RPMI8226 (cell line): ENCODE measurements around the gene C19orf33.

Experiments used
- DNase-seq: peaks from one replicate; pipeline ENCODE4 v3.0.0-alpha.2; 2015

Gene C19orf33

DNA sequence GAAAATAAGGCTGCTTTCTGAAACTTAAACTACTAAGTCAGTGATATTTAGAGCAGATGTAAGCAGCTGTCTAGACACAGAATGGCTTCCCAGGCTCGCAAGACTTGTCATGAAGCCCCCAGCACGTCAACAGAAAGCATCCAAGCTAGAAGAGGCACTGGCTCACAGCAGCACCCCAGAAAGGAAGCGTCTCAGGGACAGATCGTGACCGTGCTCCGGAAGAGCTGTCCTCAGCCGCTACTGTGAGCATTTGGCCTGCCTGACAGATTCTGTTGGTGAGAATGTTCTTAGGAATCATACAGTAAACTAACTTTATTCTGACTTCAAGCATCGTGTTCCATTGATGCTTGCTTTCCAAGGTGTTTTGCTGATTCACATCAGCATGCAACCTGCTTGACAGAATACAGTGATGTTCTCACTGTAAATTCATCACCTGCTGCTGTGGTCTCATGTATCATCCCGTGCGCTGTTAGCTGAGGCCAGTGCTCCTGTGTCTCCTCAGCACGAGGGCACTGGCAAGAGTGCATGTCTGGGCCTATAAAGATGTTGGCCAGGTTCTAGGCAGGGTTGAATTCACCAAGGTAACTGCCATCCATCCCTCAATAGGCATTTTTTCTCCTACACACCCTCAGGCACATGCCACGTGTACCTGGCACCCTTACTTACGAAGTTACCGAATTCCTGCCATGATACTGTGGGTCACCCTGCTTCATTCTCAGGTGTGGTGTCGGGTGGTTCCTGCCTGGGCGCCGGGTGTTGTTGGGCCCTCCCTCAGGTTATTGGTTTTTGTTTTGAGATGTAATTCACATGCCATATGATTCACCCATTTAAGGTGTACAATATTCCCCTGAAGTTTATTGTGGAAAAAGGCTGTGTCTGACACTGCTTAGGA lies 23.8 kb upstream of the C19orf33 start:
- no peak for DNase-seq

DNA sequence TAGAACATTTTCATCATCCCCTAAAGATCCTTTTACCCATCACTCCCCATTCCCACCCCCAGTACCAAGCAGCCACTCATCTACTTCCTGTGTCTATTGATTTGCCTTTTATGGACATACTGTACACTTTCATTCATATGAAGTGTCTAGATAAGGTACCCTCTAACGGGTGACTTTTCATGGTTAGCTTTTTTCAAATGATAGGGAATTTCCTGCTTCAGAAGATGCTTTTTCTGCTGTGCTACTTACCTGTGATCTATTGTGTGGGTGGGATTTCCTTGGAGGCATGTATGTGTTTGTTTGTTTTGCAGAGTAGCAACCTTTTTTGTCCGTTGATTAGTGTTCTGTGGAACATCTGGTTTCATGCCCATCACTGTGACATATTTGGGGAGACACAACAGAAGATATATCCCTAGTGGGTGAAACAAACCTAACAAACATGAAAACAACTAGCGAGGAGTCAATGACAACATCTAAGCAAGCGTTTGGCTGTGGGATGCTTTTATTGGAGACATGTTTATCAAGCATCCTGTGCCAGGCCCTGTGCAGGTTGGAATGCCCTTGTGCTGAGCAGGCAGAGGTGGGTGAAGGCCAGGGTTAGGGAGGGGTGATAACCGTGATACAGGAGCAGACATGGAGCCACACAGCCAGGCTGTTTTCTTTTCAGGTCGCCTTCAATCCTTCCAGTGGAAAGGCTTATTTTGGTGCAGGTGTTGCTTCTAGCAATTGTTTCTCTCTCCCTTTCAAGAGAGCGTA lies 22.1 kb upstream of the C19orf33 start:
- DNase-seq = no peak

DNA sequence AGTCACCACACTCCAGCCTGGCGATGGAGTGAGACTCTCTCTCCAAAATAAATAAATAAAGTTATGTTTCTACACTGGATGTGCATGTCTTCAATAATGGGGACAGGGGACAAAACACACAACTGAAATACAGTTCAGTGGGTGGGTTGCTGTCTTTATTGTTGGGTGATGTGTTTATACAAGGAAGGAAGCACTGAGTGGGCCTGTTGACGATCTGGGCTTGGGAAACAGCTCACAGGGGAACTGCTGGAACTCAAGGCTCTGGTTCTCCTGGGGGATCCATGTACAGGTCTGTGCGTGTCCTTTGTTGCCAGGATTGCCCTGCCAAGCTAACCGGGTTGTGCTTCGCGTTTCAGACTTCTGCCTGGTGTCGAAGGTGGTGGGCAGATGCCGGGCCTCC lies 20.8 kb upstream of the C19orf33 start:
- DNase-seq = no peak

DNA sequence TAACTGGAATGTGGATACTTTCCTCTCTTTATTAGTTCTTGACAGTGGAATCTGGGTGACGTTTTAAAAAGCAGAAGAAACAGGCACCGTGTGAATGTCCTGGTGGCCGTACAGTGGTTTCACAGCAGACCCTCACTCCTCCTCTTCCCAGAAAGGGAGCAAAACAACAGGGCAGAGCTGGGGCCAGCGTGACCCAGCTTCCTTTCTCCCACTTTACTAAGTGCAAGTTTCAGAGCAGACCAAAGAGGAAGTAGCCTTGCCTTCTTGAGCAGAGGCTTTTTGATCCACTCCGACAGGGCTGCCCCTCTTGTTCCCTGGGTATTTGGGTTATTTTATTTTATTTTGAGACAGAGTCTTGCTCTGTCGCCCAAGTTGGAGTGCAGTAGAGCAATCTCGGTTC lies 19.6 kb upstream of the C19orf33 start:
- DNase-seq = no peak

DNA sequence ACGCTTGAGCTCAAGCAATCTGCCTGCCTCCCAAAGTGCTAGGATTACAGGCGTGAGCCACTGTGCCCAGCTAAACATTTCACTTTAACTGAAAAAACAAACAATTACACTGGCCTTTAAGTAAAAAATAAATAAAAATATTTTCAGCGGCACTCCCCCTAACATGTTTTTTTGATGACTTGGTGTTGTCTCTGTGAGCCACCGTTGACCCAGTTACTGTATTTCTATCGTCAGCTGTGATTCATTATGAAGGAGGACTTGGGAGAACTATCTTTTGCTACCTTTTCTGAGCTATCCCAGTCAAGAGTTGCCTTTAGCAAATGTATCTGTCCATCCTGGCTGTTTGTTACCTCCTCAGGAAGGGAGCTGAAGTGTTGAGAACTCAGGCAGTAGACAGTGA lies 18.5 kb upstream of the C19orf33 start:
- DNase-seq = no peak

DNA sequence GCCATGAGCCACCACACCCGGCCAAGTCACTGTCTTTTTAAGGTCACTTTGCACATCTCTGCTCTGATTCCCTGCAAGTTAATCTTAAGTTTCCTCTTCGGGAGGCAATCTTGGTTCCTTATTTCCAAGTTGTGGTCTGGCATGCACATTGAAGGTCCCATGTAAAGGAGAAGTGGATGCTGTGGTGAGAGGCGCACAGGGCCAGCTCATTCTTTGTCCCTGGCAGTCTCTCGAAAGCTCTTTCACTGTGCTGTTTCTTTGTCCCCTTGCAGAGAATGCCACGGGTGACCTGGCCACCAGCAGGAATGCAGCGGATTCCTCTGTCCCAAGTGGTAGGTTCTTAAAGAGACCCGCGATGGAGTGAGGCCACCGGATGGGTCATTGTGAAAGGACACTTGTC lies 16.4 kb upstream of the C19orf33 start:
- DNase-seq = no peak

DNA sequence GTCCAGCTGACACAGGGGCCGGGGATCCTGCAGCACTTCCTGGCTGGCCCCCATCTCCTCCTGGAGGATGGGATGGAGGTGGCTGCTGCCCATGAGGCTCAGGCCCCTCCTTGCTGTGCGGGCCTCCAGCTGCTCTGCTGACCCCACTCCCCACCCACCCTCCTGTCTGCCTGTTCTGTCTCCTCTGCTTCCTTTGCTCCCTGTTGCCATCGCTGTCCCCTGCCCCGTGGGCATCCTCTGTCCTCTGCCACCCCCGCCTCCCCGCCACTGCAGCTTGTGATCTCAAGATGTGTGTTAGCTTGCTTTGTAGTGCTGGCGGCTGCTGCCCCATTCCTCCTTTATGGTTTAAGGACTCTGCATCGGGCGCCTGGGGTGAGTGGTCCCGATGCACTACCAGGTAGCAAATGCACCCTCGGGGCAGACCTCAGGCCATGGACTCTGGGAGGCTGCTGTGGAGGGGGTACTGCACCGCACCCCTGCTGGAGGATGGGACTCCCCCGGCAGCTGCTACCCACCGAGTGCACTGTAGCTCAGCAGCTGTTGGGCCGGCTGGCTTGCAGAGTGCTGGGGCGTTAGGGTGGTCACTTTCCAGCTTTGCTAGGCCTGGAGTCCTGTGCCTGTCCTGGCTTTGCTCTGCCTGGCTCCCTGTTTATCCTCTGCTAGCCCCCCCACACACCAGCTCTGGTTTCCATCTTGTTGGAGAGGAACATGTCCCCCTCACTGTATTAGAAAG lies 15.8 kb upstream of the C19orf33 start:
- no peak for DNase-seq

DNA sequence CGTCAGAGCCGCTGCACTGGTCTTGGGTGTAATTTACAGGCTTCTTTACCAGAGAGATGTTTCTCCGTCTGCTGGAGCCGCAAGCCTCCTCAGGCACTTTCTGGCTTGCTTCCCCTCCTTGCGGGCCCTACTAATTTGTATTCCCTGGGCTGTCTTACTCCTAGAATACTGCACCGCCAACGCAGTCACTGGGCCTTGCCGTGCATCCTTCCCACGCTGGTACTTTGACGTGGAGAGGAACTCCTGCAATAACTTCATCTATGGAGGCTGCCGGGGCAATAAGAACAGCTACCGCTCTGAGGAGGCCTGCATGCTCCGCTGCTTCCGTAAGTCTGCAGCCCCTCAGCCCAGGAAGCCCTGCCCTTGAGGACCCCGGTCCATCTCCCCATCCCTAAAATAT lies 14.1 kb upstream of the C19orf33 start:
- no peak for DNase-seq

DNA sequence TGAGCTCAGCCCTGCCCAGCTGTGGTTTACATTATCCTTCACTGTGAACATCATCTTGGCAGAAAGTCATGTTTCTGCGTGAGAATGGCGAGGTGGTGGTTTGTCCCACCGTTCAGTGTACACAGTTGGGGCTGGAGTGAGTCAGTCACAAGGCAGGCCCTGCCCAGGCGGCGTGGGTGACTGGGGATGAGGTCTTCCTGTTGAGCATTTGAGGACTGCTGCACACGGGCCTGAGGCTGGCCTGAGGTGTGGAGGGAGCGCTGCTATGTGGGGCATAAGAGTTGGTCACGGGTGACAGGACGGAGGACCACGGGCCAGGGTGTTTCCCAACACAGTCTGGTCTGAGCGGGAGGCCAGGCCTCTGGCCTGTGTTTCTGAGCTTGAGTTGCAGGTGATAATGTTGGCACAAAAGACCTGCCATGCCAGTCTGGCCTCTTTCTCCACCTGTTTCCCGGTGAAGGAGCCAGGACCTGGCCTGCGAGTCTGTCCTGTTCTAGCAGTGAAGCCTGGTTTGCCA lies 13.4 kb upstream of the C19orf33 start:
- DNase-seq = no peak

DNA sequence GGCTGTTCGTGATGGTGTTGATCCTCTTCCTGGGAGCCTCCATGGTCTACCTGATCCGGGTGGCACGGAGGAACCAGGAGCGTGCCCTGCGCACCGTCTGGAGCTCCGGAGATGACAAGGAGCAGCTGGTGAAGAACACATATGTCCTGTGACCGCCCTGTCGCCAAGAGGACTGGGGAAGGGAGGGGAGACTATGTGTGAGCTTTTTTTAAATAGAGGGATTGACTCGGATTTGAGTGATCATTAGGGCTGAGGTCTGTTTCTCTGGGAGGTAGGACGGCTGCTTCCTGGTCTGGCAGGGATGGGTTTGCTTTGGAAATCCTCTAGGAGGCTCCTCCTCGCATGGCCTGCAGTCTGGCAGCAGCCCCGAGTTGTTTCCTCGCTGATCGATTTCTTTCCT lies 12.2 kb upstream of the C19orf33 start:
- no peak for DNase-seq

DNA sequence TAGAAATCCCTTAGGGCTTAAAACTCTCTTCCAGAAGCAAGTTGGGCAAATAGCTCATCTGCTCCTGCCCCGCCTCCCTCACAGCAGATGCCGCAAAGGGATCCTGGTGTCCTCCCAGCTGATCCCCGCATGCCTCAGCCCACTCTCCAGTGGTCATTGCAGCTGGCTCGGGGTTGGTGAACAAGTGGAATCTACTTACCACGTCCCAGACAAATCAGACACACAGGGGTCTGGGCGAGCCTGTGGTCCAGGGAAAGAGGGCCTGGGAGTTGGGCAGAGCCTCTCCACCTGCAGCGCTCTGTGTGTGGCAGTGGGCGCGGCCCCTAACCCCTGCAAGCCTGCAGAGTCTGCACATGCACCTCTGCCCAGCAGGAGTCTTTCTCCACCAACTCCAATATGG lies 10.8 kb upstream of the C19orf33 start:
- no peak for DNase-seq

DNA sequence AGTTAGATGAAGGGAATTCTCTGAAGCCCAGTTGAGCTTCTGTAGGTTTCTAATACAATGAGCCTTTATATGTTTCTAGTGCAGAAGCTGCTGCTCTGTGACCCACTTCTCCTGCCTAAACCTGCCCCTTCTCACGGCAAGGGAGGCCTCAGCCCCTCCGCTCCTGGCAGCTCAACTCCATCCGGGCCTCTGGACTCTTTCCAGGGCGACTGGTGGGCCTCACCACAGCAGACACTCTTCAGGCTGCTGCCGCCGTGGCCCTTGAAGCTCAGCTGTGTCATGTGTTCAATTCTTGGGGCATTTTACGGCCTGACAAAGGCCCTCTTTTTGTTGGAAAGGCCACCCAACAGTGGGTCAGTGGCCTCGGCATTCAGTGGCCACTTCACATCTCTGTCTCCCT lies 10.0 kb upstream of the C19orf33 start:
- DNase-seq = no peak

DNA sequence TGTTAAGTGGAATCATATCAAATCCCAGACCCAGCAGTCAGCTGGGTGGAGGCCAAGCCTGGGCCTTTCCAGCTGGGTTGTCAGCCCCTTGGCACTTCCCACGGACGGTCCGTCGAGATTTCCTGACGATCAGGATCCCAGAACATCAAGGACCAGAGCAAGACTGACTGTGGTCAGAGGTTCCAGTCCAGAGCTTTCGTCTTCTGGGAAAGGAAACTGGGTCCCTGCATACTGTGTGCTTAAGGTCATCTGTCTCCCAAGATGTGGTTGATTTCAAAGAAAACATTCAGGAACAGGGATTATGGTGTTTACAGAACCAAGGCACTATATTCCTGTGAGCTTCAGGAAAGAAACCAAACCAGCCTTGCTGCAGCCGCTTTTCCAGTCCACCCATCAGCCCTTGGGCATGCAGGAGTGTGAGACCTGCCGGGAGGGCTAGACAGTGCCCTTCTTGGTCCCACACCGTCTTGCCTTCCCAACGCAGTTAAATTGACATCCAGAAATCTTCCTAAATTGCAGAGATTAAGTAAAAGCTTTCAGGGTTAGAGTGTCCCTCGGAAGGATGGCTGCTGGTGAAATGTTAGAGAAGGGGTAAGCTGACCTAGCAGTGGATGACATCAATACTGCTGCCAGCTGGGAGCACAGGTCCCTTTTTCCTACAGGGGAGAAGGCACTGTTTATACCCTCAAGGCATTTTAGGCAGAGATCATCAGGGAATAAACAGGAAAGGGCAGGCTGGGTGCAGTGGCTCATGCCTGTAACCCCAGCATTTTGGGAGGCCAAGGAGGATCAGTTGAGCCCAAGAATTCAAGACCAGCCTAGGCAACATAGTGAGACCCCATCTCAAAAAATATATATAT lies 5.0 kb upstream of the C19orf33 start:
- DNase-seq = no peak

DNA sequence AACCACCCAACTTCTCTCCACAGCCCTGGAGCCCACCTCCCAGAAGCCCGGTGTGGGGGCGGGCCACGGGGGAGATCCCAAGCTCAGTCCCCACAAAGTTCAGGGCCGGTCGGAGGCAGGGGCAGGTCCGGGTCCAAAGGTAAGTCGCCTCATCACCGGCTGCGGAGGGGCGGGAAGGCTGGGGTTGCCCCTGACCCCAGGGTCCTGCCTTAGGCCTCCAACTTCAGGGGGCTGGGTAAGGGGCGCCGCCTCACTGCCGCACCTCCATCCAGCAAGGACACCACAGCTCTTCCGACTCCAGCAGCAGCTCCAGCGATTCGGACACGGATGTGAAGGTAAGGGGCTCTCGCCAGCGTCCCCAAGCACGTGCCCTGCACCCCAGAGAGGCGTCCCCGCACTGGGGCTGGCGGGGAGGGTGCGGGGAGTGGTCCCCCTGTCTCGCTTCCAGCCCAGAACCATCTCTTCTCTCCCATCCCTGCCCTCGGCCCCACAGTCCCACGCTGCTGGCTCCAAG lies 358 bp downstream of the C19orf33 start:
- no peak for DNase-seq

DNA sequence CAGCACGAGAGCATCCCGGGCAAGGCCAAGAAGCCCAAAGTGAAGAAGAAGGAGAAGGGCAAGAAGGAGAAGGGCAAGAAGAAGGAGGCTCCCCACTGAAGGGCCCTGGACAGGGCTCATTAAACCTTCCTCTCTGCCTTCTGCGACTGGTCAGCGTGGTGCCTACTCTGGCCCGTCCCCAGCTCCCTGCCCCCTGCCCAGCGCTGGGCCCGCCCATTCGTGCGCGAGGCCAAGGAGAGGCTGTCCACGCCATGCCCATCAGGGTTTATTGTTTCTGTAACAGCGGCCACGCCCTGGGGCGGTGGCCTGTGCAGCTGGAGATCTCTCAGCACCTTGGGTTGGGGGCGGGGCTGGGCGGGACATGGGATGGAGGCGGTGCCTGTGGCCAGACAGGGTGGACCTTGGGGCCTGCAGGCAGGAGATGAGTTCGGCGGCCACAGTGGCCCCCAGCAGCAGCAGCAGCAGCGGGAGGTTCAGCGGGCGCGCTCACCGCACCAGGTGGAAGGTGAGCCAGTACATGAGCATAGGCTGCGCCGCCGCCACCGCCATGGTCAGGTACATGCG lies 897 bp downstream of the C19orf33 start:
- DNase-seq = peak; percentile 7

DNA sequence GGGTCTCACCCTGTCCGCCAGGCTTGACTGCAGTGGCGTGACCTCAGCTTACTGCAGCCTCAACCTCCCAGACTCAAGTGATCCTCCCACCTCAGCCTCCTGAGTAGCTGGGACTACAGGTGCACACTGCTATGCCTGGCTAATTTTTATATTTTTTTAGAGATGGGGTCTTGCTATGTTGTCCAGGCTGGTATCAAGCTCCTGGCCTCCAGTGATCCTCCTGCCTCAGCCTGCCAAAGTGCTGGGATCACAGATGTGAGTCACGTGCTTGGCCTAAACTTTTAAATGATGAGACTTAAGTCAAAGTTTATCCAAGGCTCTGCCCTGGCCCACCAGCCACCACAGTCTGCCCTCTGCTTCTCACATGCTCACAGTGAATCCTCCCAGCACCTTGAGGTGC lies 2.2 kb downstream of the C19orf33 start:
- DNase-seq = no peak

DNA sequence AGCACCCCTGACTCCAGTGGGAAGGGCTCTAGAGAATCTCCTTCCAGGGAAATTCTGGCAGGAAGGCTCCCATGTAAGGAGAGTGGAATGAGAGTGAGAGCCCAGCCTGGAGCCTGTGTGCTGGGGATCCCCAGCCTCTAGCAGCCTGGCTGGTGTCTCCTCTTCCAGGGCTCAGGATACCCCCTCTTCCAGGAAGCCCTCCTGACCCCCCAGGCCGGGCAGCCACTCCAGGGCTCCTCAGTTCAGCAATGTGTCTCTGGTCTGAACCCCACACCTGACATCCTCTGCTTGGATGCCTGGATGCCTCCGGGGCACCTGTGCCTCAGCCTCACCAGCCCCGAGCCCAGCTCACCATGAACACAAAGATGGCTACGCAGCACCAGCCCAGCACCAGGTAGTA lies 3.0 kb downstream of the C19orf33 start:
- no peak for DNase-seq

DNA sequence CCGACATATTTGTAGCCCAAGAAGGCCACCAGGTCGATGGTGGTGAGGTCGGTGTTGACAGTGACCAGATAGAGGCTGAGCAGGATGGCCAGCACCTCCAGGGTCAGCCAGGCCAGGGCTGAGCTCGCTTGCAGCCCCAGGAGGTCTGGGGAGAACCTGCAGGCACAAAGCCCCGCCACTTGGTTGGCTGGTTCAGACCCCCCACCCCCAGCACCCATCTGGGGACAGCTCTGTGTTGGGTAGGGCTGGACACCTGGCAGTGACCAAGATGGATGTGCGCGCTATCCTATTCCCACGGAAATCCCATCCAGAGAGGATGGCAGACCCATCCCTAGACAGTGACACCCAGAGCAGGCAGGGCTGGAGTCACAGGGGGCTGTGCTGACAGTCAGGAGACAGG lies 3.5 kb downstream of the C19orf33 start:
- DNase-seq = no peak

DNA sequence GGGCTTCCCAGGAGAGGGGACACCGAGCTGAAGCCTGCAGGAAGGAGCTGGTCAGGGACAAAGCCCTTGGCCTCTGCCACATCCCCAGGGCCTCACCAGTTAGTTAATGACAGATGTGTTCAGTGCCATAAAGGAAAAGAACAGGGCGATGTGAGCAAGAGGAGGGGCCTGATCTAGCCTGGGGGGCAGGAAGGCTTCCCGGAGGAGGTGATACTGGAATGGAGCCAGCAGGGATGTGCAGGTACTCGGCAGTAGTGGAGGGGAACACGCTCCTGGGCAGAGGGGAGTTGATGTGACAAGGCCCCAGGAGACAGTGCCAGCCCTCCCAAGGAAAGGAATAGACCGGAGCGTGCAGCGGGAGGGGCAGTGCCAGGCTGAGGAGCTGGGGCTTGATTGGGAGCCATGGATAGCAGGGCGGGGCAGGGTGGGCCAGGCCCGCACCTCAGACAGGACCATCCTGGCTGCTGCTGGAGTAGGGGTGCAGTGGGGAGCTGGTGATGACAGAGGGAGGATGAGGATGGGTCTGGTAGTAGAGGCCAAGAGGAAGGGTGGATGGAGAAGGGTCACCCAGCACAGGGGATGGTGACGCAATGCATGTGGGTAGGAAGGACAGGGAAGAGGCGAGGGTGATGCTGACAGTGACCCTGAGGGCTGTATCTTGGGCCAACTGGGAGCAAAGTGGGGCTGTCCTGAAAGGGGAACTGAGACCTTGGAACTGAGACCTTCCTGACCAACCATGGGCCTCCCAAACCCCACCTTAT lies 4.1 kb downstream of the C19orf33 start:
- no peak for DNase-seq

DNA sequence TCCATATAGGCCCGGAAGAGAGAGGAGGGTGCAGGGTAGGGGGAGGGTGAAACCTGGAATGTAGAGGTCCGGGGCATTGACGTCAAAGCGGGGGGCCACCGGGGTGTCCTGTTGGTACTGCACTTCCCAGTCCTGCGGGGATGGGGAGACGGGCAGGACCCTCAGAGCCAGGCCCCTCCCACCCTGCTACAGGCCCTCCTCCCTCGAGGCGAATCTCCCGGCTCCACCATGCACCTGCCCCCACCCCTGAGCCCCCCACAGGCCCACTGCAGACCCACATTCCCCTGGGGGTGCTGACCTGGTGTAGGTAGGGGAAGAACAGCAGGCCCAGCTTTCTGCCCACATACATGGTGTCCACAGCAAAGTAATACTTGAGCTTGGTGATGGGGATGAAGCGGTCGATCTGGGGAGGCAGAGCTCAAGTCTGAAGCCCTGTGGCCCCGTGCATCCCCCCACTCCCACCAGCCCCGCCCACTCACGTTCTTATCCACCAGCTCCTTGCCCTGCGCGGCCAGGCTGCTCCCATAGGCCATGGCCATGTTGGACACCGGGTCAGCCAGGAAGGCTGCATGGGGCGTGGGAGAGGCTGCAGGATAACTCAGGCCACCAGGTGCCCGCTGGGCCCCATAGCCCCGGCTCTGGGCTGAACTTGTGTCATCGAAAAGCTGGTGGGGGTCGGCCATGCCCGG lies 5.0 kb downstream of the C19orf33 start:
- DNase-seq = no peak
